NAMALWA (cell line): ENCODE measurements around the gene PLCD1.
"Not testable (repeated sequence)": the region's sequence is repeated elsewhere in the genome, so short reads cannot be mapped to it uniquely, and the experiment has no call there.

Source experiments
- DNase-seq: peaks from one replicate; pipeline ENCODE4 v3.0.0-alpha.2; 2015; ENCODE audit warnings: low spot score

PLCD1 gene

DNA sequence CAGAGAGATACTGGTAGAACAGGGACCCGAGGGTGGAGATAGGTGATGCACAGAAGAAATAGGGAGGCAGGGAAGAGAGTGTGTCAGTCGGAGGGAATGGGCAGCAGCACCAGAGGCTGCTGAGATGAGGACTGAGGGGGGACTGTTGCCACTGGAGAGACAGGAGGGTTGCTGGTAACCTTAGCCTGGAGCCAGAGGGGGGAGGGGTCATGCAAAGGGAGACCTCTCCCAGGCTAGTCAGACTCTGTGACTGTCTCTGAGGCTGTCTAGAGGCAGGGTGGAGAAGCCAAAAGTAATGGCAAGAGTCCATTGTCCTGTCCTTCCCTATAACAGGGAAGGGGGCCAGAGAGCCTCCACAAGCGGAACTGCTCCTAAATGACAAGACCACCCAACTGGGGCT is 7.5 kb upstream of the PLCD1 start:
- DNase-seq: no peak

DNA sequence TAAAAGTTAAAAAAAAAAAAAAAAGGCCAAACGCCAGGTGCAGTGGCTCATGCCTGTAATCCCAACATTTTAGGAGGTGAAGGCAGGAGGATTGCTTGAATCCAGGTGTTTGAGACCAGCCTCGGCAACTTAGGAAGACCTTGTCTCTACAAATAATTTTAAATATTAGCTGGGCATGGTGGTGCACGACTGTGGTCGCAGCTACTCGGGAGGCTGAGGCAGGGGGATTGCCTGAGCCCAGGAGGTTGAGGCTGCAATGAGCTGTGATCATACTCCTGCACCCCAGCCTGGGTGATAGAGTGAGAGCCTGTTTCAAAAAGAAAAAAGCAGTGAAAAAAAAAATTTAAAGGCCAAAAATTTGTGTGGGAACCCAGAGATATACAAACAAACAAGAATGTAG is 6.8 kb upstream of the PLCD1 start:
- no peak for DNase-seq

DNA sequence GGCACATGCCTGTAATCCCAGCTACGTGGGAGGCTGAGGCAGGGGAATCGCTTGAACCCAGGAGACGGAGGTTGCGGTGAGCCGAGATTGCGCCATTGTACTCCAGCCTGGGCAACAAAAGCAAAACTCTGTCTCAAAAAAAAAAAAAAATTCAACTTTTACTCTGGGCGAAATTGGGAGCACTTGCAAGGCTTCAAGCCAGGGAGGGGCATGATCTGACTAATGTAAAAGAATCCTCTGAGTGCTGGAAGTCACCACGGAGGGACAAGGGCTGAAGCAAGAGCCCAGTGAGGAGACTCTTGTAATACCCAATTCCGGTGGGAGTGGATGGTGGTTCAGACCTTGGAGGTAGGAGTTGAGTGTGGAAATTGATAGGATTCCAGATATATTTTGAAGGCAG is 4.9 kb upstream of the PLCD1 start:
- DNase-seq: not testable (repeated sequence)

DNA sequence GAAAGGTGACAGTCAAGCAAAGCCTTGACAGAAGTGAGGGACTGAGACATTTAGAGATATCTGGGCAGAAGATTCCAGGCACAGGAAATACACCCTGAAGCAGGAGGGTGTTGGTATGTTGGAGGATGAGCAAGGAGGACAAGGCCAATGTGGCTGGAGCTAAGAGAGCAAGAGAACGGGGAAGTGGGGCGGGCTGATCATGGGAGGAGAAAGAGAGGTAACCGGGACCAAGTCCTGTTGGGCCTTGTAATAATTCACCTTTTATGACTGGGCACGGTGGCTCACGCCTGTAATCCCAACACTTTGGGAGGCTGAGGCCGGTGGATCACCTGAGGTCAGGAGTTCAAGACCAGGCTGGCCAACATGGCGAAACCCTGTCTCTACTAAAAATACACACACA is 4.1 kb upstream of the PLCD1 start:
- not testable (repeated sequence) for DNase-seq

DNA sequence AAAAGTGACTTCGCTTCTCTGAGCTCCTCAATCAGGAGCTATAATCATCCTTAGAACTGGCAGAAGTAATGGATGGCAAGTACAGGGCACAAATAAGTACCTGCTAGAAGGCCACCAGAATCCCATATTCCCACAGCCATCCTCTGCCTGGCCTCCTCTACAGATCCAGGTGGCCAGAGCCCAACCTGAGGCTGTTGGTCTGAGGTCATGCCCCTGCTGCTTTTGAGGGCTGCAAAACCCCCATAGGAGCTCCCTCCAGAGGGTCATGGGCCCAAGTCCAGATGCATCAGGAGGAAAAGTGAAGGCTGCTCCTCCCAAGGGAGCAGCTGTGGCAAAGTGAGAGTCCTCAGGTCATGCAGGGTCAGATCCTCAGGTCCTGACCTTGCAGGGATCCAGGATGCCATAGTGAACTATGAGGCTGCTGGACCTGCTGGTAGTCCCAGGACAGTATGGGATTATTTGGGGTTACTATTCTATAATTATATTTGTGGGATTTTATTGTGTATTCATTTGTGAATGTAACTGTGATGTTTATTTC is 3.0 kb upstream of the PLCD1 start:
- DNase-seq: no peak

DNA sequence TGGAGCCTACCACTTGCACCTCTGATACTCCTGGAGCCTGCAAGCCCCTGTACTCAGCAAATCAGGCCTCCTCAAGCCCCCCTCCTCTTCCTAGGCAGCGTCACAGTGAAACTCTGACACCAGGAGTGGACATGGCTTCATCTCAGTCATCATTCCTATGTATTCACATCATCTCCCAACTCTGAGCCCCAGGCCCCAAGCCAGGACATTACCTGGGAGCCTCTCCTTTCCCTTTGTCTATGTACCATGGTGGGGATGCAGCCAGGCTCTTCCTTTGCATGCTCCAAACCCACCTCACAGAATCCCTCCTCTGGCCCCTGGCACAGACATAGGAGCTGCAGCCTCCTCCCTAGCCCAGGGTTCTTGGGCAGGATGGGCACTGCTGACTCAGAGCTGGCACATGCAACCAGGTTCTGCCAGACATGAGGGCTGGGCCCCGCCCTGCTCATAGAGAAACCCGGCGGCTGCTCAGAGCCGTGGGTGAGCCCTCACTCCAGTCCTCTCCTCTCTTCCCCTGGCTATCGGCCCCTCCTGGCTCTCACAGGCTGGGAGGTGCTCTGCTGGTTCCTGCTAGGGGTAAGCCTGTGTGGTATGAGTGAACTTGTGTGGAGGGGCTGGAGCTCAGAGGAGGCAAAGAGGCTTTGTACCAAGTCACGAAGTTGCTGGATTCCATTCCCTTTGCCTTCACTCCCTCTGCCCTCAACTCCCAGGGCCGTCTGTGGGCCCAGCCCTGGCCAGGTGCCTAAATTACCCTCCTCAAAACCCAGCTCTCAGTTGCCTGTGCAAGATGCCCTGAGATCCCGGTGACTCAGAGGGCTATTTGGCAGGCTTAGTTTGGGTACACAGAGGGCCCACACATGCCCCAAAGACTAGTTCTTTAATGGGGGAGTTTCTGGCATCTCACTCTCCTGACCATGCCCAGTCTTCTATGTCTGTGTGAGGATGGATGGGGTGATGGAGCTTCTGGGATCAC is 1.9 kb upstream of the PLCD1 start:
- no peak for DNase-seq

DNA sequence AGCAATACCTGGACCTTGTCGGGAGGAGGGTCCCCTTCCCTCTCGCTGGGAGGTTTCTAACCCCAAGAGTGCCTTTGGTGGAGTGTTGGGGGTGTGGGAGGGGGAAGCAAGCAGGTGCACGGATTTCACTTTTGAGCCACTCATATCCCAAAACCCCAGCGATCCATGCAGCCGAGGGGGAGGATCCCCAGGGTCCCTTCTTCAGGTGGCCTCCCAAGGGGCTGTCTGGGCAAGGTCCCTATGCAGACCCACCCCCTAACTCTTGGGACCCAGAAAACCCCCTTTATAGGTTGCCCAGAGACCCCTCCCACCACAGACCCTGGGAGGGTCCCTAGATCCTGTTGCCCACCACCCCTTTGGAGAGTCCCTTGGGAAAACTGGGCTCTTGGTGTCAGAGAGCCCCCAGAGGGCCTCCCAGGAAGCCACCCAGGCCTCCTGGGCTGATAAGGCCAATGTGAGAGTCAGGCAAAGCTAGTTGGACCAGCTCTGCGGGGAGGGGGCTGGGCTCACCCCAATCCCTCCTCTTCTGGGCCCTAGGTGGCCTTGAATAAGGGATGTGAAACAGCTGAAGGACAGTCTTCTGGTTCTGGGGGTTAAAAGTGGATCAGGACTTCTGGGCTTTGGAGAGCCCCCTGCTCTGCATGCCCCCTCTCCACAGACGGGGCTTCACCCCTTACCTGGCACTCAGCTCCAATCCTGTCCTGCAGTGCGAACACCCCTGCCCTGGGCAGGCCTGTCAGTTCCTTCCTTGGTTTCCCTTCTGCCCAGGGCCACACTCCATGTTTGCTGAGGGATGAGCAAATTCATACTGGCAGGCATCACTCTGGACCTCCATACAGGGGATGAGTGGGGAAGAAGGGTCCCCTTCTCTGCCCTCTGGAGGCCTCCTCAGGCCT is 932 bp upstream of the PLCD1 start:
- no peak for DNase-seq

DNA sequence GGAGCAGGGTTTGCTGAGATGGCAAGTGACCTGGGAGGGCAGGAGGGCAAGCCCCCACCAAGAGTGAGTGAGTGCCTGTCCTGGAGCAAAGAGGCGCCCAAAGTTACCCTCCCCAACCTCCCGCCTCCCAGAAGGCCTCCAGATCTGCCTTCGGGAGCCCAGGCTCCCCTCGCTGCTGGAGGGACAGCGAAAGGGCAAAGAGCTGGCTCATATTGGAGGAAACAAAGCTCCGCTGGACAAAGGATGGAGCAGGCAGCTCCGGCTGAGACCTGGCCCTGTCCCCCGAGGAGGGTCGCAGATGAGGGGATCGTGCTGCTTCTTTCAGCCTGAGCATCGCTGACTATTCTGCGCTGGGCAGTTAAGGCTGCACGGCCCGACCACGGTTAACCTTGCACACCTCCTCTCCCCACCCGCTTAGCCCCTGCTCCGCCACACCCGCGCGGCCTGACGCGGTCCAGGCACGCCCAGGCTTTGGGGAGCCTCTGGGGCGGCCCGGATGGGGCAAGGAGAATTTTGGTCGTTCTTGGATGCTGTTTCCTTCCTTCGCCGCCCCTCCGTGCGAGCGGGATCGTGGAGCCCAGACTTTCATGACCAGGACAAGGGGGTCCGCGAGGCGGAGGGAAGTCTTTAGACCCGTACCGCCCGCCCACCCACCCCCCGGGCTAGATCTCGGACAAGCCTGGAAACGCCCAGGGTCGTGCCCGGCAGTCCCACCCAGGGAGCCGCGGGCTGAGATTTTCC is 651 bp downstream of the PLCD1 start:
- no peak for DNase-seq

DNA sequence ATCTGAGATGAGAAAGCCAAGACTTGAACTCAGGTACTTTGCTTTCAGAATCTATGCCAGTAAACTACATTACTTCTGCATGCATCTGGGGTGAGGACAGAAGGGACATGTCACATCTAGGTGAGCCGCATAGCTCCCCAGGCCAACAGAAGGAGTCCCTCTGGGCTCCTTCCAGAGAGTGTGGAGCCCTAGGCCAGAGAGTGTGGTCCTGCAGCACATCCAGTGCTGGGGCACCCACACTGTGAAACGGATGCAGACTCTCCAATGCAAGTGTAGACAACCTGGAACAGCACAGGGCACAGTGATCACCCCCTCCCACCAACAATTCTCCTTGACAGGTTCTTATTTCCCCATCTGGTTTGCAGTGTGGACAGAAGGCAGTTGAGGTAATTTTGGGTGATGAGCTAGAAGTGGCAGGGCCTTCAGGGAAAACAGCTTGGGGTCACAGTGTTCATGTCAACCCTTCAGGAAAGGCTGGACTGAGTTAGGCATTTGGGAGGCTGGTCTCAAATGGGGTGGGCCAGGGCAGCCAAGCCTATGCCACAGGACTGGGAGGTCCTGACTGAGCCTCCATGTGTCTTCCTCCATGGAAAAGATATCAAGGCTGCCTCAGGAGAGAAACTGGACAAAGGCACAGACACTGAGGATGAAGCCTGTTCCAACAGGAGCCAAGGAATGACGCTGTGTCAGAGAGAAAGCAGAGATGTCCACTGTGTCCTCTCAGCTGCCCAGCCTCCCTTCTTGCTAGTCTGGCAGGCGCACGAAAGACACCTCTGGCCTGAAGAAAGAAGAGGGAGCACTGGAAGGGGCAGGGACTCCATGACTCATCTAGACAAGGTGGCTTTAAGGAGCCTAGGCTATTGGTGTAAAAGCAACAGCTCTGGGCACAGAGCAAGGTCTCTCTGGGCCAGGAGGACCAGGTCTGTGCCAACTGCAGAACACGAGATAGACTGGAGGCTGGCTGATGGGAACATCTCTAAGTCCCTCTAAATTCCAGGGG is 1.7 kb downstream of the PLCD1 start:
- no peak for DNase-seq

DNA sequence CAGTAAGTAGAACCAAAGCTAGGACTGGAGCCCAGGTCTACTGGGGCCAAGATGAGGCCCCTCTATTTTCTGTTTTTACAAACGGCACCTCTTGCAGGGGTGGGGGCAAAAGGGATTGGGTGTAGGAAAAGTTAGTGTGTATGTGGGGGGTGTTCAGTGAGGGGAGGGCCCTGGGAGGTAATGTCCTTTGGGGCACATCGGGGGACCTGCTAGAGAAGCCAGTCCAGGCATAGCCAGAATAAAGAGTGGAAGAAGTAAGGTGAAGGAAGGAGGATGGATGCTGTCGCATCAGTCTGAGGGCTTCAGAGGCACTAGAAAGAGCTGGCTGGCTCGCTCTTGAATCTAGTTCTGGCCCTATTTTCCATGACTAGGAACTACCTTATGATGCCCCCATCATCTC is 2.6 kb downstream of the PLCD1 start:
- DNase-seq: no peak

DNA sequence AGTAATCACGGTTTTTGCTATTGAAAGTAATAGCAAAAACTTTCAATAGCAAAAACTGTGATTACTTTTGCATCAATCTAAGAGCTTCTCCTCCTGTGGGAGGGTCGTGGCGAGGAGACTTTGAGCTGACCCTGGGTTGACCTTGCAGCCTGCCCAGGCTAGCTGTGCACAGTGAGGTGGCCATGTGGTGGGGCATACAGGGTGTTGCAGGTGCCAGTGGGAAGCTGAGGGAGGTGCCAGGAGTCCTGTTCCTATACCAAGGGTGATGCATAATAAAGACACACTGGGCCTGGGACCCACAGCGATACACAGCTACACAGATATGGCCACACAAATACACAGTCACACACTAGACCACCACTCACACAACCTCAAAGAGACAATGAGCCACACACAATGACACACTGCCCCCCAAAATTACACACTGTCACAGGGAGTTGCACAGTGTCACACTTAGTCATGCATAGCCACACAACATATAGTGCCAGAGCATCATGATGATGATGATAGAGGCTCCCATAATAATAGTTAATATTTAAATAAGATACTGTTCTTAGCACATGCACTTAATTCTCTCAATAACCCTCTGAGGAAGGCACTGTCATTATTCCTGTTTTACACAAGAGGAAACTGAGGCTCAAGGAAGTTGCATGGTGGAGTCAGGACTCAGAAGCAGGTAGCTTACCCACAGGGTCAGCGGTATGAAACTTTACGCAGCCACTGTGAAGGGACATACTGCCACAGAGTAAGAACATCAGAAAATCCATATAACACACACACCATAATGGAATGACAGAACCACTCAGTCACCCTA is 6.3 kb downstream of the PLCD1 start:
- no peak for DNase-seq

DNA sequence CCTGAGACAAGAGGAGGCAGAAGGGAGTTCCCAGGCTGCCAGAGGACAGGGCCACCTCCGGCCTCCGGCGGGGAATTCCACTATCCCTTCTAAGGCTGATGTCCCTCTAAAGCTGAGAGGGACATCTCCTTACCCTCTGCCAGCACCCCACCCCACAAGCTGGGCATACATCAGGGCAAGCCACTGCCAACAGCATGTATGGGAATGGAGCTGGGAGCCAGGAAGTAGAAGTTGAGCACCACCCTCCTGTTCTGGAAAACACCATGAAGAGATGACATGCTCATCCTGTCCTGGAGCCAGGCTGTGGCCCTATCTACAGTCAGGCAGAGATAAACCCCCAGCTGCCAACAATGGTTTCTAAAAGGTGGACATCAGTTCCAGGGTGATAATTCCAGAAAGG is 7.1 kb downstream of the PLCD1 start:
- no peak for DNase-seq

DNA sequence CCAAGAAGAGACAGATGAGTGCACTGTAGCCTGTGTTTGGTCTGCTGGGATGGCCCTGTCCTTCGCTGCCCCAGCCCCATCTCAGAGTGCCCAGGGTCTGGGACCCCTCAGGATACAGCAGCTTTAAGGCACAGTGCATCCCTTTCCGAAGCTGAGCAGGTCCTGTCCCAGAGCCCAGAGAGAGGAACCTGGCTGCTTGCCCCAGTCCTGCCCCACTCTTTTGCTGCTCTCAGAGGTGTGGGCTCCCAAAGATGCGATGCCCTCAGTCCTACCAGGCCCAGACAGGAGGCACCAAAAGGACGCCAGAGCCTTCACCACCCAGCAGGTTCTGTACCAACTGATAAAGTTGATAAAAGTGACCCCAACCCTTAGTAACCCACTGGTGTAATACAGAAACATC is 8.2 kb downstream of the PLCD1 start:
- no peak for DNase-seq

DNA sequence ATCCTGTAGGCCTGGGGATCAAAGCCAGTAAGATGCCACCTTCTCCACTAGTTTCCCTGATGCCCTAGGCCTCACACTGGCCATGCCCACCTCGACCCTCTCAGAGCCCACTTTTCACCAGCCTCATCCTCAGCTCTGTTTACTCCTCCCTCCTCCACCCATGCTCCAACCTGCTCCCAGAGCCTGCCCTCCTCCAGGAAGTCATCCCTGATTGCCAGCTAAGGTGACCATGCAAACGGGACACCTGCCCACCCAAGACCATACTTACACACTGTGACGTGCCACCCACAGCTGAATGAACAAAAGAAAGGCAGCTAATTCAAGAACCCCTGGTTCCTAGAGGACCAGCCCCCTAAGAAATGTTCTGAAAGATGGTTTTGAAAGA is 9.1 kb downstream of the PLCD1 start:
- no peak for DNase-seq

DNA sequence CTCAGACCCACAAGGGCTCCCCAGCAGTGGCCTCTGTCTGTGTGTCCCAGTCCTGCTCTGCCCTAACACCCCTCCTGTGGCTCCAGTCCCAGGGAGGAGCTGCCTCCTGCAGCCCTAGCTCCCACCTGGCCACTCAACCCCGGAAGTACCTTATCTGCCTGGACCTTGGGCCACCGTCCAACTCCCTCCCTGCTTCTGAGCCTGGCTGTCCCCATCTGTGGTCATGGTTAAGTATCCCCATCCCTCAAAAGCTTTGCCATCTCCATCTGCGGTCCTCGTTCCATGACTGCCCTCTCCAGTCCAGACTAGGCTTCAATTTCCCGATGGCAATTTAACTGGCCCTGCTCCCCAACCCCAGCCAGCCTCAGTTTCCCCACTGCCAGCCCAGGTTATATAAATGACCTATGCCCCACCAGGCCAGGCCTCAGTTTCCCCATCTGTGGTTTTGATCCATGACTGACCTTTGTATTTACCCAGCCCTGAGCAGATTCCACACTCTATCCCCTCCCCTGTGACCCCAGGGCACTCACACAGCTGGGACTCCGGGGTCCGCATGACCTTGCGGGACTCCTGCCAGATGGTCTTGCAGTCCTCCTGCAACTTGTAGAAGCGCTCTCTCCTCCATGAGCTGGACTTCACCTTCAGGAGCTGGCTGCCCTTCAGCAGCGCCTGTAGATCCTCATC is 9.6 kb downstream of the PLCD1 start:
- DNase-seq: no peak

DNA sequence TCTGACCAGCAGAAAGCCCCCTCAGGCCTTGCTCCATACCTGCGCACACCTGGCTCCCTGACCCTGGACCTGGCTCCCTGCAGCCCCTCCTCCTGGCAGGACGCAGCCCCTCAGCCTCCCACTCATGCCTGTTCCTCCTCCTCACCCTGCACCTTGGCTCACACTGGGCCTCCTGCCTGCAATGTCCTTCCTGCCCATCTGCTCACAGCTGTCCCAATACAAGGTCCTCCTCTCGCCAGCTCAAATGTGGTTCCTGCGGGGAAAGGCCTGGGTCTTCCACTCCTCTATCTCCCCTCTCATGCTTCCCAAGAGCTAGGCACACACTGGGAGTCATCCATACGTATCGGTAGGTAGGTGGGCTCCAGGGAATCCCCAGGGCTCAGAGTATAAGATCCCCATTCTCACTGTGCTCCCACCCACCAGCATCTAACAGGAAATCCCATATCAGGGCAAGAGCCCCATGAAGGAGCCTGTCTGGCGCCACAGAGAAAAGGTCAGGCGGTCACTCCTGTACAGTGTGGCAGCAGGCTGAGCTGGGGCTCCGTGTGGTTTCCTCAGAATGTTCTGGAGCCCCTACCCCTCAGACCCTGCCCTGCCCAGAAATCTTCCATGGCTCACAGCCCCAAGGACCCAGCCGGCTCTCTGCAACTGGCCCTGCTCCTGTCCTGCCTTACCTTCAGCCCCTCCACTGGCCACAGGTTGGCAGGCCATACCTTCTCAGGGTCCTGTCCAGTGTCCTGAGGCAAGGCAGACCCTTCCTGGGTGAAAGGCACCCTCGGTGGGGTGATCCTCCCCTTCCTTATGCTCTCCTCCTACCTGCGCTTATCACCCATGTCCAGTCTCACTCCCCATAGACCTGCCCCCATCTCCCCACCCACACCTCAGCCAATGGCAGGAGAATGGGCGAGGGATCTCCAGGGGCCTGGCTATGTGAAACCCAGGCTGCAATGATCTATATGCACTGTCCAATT is 10.9 kb downstream of the PLCD1 start:
- DNase-seq: no peak

DNA sequence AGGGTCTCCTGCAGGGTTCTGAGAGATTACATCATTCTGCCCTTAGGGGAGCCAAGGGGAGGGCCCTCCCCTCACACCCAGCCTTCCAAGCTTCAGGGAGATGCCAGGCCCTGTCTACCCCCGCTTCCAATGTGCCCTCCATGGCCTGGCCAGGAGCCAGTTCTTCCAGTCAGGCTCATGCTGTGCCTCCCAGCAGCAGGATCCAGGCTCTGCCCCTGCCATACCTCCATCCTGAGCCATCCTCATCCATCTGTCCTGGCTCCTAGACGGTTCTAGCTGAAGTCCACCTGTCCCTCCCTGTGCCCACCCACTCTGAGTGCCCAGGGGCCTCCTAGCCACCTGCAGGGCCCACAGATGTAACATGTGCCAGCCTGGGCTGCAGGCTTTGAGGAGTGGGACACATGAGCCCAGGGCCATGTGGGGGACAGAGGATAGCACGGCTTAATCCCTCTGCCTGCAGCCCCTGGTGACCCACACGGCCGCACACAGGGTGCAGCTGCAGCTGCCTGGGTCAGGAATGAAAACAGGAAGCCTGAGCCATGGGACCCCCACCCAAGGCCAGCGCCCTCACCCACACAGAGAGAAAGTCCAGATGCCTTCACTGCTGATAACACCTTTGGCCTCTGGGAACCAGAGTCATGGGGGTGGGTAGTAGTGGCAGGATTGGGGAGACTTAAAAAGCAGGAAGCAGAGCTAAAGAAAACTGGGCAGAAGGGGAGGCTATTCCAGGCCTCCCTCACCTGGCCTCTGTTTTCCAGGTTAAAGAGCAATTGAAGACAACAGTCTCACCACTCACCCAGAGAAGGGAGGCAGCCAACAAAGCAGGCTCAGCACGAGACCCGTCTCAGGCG is 11.8 kb downstream of the PLCD1 start:
- no peak for DNase-seq
